Activated CD8-positive, alpha-beta memory T cell treated with anti-CD3 and anti-CD28 coated beads, Interleukin-2, amount 50 U/mL, for 4 hours (primary cell): Measurements from ENCODE around the gene KATNB1.
"Not testable (repeated sequence)": the region's sequence is repeated elsewhere in the genome, so short reads cannot be mapped to it uniquely, and the experiment has no call there.

Experiments
- DNase-seq: peaks from one replicate; pipeline ENCODE4 v3.0.0-alpha.2; 2020

The KATNB1 gene

DNA sequence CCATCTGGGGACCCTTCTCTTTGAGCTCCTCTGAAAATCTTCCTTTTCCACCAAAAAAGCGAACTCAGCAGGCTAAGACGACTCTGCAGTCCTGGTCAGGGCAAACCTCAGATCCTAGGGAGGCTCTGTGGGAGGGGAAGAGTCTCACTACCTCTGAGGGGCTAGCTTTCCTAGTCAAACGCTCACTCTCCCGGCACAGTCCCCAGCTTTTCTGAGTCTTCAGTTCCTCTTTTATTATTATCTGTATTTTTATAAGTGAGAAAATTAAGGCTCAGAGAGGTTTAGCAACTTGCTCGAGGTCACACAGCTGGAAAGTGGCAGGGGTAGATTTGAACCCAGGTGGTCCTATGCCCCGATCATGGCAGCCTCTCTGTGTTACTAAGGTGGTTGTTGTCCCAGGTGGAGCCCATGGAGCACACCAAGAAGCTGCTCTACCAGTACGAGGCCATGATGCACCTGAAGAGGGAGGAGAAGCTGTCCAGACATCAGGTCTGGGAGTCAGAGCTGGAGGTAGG is 9.1 kb upstream of the KATNB1 start:
- no peak for DNase-seq

DNA sequence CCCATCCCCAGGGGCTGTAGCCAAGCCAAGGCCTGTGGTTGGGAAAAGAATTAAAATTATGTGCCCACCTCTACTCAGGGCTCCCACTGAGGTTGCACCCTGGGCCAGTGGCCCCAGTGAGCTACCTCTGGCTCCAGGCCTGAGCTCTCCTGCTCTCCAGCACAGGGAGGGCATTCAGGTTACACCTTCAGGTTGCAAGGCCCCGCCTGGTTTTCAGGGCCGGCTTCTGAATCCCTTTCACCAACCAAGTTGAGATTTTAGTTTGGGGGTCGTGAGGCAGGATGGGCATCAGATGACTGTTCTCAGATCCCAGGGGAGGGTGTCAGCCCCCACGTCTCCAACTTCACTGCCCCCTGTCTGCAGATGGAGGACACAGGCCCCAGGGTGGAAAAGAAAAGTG is 8.0 kb upstream of the KATNB1 start:
- no peak for DNase-seq

DNA sequence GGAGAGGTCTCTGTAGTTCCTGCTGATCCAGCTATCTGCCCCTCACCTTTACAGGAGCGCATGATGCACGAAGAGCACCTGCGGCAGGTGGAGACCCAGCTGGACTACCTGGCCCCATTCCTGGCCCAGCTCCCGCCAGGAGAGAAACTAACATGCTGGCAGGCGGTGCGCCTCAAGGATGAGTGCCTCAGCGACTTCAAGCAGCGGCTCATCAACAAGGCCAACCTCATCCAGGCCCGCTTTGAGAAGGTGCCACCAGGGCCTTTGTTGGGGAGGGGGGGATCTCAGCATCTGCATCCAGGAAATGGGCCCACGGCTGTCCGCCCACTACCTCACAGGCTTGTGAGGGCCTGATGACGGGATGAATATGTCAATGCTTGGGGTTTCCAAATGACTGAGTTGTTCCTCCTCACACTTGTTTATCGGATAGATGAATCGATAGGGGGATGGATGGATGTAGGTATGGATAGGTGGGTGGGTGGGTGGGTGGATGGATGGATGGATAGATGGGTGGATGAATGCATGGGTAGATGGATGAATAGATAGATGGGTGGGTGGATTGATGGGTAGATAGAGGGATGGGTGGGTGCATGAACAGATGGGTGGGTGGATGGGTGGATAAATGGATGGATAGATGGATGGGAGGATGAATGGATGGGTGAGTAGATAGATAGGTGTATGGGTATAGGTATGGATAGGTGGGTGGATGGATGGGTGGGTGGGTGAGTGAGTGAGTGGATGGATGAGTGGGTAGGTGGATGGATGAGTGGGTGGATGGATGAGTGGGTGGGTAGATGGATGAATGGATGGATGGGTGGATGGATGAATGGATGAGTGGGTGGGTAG is 7.0 kb upstream of the KATNB1 start:
- DNase-seq, result no peak

DNA sequence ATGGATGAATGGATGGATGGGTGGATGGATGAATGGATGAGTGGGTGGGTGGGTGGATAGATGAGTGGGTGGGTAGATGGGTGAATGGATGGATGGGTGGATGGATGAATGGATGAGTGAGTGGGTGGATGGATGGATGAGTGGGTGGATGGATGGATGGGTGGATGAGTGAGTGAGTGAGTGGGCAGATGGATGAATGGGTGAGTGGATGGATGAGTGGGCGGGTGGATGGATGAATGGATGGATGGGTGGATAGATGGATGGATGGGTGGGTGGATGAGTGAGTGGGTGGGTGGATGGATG is 6.4 kb upstream of the KATNB1 start:
- DNase-seq, result no peak

DNA sequence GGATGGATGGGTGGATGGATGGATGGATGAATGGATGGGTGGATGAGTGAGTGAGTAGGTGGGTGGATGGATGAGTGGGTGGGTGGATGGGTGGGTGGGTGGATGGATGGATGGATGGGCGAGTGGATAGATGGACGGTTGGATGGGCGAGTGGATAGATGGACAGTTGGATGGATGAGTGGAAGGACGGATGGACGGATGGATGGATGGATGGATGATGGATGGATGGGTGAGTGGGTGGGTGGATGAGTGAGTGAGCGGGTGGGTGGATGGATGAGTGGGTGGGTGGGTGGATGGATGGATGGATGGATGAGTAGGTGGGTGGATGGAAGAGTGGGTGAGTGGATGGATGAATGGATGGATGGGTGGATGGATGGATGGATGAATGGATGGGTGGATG is 5.7 kb upstream of the KATNB1 start:
- not testable (repeated sequence) for DNase-seq

DNA sequence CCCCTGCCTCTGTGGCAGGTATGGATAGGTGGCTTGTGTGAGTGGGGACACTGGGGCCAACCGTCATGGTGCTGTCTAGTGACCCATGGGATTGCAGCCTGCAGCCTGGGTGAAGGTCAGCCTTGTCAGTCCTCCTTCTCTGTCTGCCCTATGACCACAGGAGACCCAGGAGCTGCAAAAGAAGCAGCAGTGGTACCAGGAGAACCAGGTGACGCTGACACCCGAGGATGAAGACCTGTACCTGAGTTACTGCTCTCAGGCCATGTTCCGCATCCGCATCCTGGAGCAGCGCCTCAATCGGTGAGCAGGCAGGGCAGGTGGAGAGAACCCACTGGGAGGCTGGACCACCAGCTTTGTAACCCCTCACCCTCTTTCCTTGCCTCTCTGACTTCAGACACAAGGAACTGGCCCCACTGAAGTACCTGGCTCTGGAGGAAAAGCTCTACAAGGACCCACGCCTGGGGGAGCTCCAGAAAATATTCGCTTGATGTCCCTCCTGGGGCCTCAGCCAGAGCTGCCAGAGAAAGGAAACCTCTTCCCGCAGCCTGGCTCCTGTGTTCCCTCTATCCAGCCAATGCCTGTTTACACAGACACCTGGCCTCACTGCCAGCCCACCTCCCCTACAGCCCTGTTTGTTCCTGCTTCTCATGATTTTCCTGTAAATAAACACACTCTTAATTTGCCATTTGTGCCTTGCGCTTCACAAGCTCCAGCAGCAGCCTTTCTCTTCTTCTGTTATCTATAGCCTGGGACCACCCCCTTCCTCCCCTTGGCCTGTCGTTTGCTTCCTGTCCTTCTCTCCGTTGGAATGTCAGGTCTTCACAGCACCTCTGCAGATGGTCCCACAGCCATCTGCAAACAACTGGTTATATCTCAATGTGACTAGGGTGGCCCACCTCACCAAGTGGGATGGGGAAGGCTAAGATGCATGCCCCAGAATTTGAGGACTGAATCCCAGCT is 4.5 kb upstream of the KATNB1 start:
- no peak for DNase-seq

DNA sequence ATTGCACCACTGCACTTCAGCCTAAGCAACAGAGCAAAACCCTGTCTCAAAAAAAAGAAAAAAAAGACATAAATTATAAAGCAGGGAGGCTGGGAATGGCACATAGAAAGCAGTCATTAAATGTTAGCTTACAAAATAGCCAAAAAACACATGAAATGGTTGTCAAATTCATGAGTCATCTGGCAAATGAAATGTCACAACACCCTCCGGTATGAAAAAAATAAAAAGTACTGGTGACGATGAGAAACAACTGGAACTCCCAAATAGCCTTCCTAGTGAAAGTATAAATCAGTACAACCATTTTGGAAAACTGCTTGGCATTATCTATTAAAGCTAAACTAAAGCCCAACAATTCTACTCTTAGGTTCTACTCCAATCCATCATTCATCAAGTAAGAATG is 3.5 kb upstream of the KATNB1 start:
- no peak for DNase-seq

DNA sequence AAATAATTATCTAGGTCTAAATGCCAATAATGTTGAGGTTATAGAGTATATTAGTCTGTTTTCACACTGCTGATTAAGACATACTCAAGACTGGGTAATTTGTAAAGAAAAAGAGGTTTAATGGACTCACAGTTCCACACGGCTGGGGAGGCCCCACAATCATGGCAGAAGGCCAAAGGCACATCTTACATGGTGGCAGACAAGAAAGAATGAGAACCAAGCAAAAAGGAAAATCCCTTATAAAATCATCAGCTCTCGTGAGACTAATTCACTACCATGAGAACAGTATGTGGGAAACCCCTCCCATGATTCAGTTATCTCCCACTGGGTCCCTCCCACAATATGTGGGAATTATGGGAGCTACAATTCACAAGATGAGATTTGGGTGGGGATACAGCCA is 2.9 kb upstream of the KATNB1 start:
- DNase-seq, result no peak

DNA sequence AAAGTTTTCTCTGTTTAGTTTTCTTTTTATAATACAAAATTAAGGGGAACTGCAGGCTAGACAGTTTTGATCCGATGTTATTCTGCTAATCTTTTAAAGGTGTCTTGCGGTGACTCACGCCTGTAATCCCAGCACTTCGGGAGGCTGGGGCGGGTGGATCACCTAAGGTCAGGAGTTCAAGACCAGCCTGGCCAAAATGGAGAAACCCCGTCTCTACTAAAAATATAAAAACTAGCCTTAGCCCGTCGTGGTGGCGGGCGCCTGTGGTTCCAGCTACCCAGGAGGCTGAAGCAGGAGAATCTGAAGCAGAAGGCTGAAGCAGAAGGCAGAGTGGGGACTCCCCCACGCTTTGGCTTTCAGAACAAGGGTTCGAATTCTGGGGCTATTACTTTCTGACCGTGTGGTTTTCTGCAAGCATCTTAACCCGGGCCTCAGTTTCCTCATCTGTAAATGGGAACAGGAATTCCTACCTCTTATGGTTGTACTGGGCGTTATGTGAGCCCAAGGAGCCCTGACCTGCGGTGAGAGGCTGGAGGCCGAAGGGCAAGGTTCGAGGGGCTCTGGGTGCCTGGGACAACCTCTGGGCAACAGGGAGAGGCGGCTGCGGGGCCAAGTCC is 1.2 kb upstream of the KATNB1 start:
- no peak for DNase-seq

DNA sequence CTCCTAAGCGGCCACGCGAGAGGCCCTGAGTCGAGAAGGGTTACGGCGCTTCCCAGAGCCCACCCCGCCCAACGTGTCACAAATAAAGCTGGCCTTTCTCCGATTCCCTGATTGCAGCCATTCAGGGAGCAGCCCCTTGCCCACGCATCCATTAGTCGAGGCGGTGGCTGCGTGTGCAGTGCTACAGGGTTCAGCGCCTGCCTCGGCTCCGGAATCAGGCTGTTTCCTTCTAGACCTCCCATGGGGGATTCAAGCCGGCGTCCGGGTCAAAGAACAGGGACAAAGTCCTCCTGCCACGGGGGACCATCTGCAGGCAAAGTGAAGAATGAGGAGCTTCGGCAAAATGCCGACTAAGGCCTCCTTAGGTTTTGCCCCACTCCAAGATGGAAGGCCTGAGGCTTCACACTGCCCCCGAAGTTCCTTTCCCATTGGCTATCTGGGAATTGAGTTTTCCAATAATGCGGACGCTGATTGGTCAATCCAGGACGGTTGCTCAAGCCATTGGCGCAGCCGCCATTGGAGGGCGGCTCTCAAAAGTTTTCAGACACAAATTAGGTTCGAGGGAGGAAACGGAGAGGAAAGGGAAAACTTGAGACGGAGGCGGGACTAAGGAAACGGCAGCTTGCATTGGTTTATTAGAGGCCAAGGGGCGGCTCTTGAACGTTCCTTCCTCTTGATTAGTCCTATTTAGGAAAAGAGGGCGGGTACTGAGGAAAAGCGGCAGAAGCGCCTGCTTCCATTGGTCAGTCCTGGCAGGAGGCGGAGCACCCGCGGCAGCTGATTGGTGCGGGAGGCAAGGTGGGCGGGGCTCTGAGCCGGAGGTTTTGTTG is 430 bp upstream of the KATNB1 start:
- peak; percentile 97 for DNase-seq

DNA sequence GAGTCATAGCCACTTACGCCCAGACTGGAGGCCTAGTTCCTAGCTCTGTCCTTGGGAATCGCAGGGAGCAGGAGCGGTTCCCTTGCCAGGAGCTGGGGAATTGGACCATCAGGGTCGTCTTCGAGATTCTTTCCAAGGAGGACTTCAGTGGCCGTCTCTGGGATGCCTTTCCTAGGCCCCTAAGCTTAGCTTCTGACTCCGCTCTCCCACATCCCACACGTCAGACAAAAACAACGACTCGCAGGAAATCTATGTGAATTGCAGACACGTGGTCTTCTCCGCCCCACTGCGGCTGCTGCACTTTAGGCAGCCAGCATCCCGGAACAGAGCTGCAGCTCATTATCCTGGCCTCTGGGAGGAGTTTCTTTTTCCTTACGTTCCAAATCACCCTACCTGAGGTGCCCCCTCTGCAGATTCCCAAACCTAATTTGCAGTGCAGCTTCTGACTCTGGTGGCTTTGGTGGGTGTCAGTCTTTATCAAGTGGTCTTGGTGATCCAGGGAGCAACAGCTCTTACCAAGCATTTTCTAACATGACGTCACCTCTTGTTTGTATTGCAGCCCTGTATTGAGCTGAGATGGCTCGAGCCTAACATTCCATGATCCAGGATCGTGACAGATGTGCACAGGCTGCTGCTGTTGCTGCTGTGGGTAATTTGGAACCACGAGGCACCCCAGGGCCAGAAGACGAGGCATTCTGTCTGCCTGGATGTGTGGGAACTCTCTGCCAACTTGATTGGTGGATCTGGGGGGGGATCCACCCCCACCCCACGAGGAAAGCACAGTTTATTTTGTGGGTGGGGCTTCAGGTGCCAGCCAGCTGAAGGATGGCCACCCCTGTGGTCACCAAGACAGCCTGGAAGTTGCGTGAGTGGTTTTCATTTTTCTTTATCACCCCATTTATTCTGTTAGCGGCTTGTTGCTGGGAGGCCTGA is 1.1 kb downstream of the KATNB1 start:
- DNase-seq, result peak; percentile 37

DNA sequence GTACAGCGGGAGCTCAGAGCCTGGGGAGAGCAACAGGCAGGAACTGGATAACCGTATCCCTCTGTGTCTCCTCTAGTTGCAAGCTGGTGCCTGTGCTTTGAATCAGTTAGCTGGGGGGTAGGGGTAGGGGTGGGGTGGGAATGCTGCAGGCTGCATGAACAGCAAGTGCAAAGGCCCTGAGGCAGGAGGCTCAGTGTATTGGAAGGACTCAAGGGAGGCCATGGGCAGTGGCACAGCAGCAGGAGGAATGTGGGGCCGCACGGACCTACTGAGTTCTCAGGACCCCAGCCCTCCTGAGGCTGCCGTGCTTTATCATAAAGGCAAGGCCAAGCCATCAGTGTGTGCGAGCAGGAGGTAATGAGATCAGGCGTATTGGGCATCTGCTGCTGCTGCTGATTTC is 3.3 kb downstream of the KATNB1 start:
- DNase-seq, result no peak

DNA sequence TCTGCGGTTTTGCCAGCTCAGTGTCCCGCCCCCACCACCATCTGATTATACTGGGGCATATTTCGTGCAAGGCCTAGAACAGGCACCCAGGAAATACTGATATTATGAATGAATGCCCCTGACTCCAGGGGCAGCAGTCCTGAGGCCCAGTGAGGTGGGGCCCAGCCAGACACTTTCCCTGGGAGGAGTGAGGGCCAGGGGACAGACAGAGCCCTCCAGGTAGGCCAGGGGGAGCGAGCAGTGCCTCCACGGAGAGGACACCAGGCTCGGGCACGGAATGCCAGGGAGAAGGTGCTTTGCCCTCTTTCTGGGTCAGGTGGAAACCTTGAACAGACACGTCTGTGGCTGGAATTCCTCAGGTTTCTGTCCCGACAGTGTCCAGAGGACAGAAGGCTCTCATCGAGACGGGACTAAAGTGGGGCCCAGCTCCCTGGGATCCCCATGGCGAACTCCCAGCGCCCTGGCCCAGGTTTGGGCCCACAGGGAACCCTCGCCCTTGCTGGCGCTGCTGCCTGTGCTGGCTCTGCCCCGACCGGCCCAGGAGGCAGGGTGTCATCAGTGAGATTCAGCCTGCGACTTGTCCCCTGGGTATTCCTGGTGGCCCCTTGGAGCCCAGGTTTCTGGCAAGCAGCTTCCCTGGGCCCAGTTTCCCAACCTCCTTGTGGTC is 4.3 kb downstream of the KATNB1 start:
- no peak for DNase-seq

DNA sequence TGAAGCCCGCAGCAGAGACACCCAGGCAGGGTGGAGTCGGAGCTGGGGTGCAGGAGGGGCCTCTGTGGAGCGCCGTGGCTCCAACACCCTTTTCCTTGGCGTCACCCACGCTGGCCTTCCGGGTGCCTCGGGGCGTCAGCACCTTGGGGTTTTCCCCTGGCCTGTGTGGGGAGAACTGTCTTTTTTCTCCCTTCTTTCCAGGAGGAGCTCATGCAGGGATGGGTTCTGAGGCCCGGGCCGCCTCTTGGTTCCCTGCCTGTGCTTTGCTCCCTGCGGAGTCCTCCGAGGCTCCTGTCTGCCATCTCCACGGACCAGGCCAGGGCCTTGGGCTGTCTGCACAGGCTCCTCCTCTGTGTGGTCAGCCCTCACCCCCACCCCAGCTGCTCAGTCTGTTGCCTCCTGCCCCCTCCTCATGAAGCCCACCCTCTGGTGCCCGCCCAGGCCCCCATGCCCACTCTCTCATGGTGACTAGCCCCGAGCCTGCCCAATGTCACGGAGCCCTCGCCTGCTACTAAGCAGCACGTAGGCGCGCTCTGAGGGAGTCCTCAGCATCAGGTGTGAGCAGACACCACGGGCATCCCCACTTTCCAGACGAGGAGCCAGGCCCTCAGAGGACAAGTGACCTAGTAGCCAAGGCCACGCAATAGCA is 5.0 kb downstream of the KATNB1 start:
- no peak for DNase-seq

DNA sequence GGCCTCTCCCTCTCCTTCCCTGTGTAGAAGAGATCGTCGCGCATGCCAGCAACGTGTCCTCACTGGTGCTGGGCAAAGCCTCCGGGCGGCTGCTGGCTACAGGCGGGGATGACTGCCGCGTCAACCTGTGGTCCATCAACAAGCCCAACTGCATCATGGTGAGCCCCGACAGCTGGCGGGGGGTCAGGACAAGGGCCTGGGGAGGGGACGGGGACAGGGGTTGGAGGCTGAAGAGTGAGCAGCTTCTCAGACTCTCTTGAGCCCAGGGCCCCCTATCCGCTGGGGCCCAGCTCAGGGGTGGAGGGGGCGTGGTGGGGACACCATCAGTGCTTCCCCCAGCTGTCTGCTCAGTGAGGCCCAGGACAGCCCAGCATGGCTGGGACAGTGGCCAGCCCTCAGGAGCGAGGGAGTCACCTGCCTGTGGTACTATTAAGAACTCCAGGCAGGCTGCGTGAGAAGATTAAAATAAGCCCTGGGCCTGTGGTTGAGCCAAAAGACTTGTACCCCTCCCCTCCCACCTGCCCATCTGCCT is 6.2 kb downstream of the KATNB1 start:
- no peak for DNase-seq

DNA sequence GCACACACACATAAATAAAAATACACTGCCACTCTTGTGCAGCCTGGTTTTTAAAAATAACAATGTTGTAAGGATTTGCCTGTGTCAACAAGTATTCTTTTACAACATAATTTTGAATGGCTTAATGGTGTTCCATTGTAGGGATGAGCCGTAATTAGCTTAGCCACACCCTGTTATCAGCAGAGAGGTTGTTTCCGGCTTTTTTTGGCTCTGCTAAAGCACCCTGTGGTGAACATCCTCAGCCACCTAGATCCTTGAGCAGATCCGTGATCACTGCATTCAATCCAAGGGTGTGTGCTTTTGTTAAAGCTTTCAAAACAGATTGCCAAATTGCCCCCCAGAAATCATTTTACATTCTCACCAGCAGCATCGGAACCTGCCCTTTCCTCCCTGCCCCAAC is 7.0 kb downstream of the KATNB1 start:
- no peak for DNase-seq

DNA sequence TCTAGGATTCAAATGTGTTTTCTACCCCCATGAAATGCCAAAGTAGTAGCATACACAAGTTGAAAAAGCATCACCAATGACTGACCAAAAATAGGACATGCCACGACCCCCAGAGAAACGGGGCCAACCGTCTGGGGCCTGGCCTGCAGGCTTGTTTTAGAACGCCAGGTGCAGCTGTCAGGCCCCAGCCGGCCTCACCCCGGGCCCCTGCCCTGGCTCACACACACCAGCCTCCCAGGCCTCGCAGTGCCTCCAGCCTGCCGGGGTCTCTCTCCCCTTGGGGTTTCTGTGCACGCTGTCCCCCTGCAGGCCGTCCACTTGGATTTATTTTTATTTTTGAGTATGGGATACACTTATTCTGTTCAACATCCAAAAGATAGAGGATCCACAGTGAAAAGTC is 7.9 kb downstream of the KATNB1 start:
- DNase-seq, result no peak

DNA sequence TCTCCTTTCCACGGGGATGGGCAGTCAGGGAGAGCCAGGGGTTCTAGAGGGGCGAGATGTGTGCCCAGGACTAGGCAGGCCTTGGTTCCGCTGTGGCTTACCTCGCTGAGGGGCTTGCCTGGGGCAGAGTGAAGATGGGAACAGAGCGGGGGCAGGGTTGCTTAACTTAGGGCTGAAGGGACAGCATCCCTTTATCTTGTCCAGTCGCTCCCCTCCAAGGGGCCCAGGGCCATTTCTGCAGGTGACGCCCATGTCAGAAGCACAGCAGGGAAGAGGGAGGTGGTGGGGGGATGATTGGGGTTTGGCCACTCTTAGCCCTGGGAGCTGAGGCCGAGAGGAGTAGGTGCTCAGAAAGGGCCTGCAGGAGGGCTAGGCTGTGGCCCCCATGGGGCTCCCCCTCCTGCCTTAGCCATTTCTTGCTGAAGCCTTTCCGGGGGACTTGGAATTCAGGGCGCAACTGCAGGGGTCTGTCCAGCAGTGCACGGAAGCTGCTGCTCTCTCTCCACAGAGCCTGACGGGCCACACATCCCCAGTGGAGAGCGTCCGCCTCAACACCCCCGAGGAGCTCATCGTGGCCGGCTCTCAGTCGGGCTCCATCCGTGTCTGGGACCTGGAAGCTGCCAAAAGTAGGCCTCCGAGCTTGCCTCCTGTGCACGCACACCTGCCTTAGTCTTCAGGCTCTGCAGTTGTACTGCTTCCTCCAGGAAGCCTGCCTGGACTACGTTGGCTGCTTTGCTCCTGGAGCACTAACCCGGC is 8.5 kb downstream of the KATNB1 start:
- no peak for DNase-seq

DNA sequence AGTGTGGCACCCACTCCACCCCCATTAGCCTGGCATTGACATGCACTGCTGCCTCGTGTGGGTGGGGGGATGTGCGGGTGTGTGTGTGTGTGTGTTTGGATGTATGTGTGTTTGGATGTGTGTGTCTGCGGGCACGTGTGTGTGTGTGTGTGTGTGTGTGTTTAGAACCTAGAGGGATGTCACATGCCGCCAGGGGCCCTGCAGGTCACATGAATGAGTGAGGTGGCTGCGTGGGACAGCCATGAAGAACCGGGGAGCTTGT is 9.0 kb downstream of the KATNB1 start:
- no peak for DNase-seq

DNA sequence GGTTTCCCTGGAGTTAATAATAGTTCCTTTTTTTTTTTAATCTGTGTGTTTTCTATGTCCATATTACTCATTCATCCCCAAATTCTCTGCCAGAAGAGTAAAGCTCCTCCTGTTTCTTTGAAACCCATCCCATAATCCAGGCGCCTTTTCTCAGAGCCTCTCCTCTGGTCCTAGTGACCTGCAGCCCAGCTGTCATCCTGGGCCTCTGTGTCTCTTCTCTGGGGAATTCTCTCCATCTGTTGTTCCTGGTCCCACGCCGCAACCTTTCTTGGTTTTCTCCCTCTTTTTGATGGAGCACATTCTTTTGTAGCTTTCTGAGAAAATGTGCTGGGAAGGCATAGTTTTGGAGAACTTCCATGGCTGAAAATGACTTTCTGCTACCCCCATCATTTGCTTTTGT is 10.2 kb downstream of the KATNB1 start:
- DNase-seq, result no peak
